ENCODE measurements around the gene AVPR1B. TPM values are rescaled to one million over a fixed set of nuclear protein-coding genes. Genes with fewer than 3 reads are reported as not detected.

The AVPR1B gene
- total and polyA plus RNA-seq, 11 donors = not detected

GRCh38 chr1:206135248-206135647 lies 18.1 kb upstream of the AVPR1B start:
- Histone ChIP-seq H3K27me3 (peaks cover 0 to 3% (median 0%) of the 10 kb centered on the region in 9 donors), H3K4me3 (no peak overlapping the region), H3K9me3 (no peaks in the 10 kb centered on the region), H3K36me3 (no peaks in the 10 kb centered on the region), H3K4me1 (peaks cover 0 to 7% (median 0%) of the 10 kb centered on the region in 12 donors), H3K27ac (no peak overlapping the region)
- TF ChIP-seq POLR2A (IDR thresholded peaks at IDR 0.05) (no peak), CTCF (IDR thresholded peaks at IDR 0.05) (no peak)
- DNase-seq (no peak), ATAC-seq (no peak)
- 85 to 94% (median 89%) methylated on average over 2 of the region's 2 CpGs for WGBS, 4 donors
- intact Hi-C loops (cut with DNase I) = no loop called here

GRCh38 chr1:206133751-206134415 lies 16.7 kb upstream of the AVPR1B start:
- no peak overlapping the region for H3K27ac ChIP-seq
- H3K4me1 ChIP-seq = peaks cover 0 to 7% (median 0%) of the 10 kb centered on the region in 12 donors
- no peaks in the 10 kb centered on the region for H3K9me3 ChIP-seq
- DNase-seq = no peak
- H3K36me3 ChIP-seq = no peaks in the 10 kb centered on the region
- no peak for TF ChIP-seq POLR2A (IDR thresholded peaks at IDR 0.05)
- no peak for TF ChIP-seq CTCF (IDR thresholded peaks at IDR 0.05)
- no peak overlapping the region for H3K4me3 ChIP-seq
- no peak for ATAC-seq
- intact Hi-C loops (cut with DNase I) = no loop called here
- H3K27me3 ChIP-seq = peaks cover 0 to under 1% (median 0%) of the 10 kb centered on the region in 9 donors
- WGBS, 4 donors = 90 to 92% (median 91%) methylated on average over 7 of the region's 7 CpGs

- Histone ChIP-seq H3K27me3 (no peaks in the 10 kb centered on the region), H3K27ac (no peak overlapping the region), H3K4me1 (peaks cover 0 to 8% (median 0%) of the 10 kb centered on the region in 12 donors), H3K9me3 (no peaks in the 10 kb centered on the region), H3K4me3 (no peak overlapping the region), H3K36me3 (no peaks in the 10 kb centered on the region)
- ATAC-seq = peak; percentile 40 to 81 (median 68)
- intact Hi-C loops (cut with DNase I) = no loop called here
- DNase-seq = peak in 3 of 5 donors; percentile 33 to 61 (median 34)
- WGBS, 4 donors = 38 to 58% (median 45%) methylated on average over 7 of the region's 7 CpGs
- no peak for TF ChIP-seq CTCF (IDR thresholded peaks at IDR 0.05)
- TF ChIP-seq POLR2A (IDR thresholded peaks at IDR 0.05) = no peak
These were observed 13.8 kb upstream of the AVPR1B start for GRCh38 chr1:206131037-206131436.

- peaks cover 0 to 19% (median 0%) of the 10 kb centered on the region in 12 donors for H3K4me1 ChIP-seq
- DNase-seq = no peak
- 39 to 59% (median 49%) methylated on average over 4 of the region's 4 CpGs for WGBS, 4 donors
- no peak overlapping the region for H3K4me3 ChIP-seq
- no peaks in the 10 kb centered on the region for H3K27me3 ChIP-seq
- no peak overlapping the region for H3K27ac ChIP-seq
- ATAC-seq = peak in 1 of 4 donors; percentile 20
- no peaks in the 10 kb centered on the region for H3K36me3 ChIP-seq
- no peaks in the 10 kb centered on the region for H3K9me3 ChIP-seq
- no peak for TF ChIP-seq POLR2A (IDR thresholded peaks at IDR 0.05)
- TF ChIP-seq CTCF (IDR thresholded peaks at IDR 0.05) = no peak
- intact Hi-C loops (cut with DNase I) = no loop called here
These were observed 11.0 kb upstream of the AVPR1B start for GRCh38 chr1:206128196-206128595.

Data from heart left ventricle (tissue), 16 donors.